HepG2 (cell line): ENCODE results near the gene HNRNPA1. TPM values are rescaled to one million over a fixed set of nuclear protein-coding genes. Genes with fewer than 3 reads are reported as not detected.

ENCODE experiments used
- BHLHE40 ChIP-seq: IDR thresholded peaks from 2 replicates; pipeline ENCODE4 v1.6.1; 2011; ENCODE audit warnings: low read length, improper control_type of control experiment
- KDM5B ChIP-seq: sonication (generic); formaldehyde crosslinking; IDR thresholded peaks from 2 replicates; pipeline ENCODE4 v1.4.0; 2020; ENCODE audit warnings: missing genetic modification reagents, mild to moderate bottlenecking, borderline replicate concordance
- MXD4 ChIP-seq: IDR thresholded peaks from 2 replicates; pipeline ENCODE4 v1.6.1; 2016; ENCODE audit warnings: mild to moderate bottlenecking, missing biosample characterization, missing genetic modification reagents
- NONO ChIP-seq, 2 experiments: fragments of 450-650 bp in 1 of 2; sonication (generic) in 1 of 2; formaldehyde crosslinking in 1 of 2; IDR thresholded peaks in 1 of 2; conservative IDR thresholded peaks in 1 of 2; 2 replicates each; pipeline versions ENCODE4 v1.6.1 to v1.8.0; 2017 to 2022; ENCODE audit warnings: mild to moderate bottlenecking in 1 of 2, missing genetic modification reagents in 1 of 2, moderate library complexity in 1 of 2
- NR2F6 ChIP-seq, 2 experiments: IDR thresholded peaks; 2 replicates each; pipeline ENCODE4 v1.6.1; 2016; ENCODE audit warnings: antibody characterized with exemption in 1 of 2, mild to moderate bottlenecking in 1 of 2
- PHB2 ChIP-seq: fragments of 450-650 bp; IDR thresholded peaks from 2 replicates; pipeline ENCODE4 v1.6.1; 2018; ENCODE audit not compliant: partially characterized antibody
- SMARCE1 ChIP-seq: fragments of 450-650 bp; IDR thresholded peaks from 2 replicates; pipeline ENCODE4 v1.6.1; 2017; ENCODE audit warnings: borderline replicate concordance
- SNAPC2 ChIP-seq: sonication (generic); formaldehyde crosslinking; IDR thresholded peaks from 2 replicates; pipeline ENCODE4 v1.8.1; 2022; ENCODE audit warnings: mild to moderate bottlenecking, missing genetic modification reagents
- SOX6 ChIP-seq, 2 experiments: fragments of 450-650 bp in 1 of 2; sonication (generic) in 1 of 2; formaldehyde crosslinking in 1 of 2; IDR thresholded peaks; 2 replicates each; pipeline versions ENCODE4 v1.4.0 to v1.6.1; 2017 to 2020; ENCODE audit warnings: antibody characterized with exemption in 1 of 2, mild to moderate bottlenecking in 1 of 2, missing genetic modification reagents in 1 of 2
- SP140L ChIP-seq: sonication (generic); formaldehyde crosslinking; IDR thresholded peaks from 2 replicates; pipeline ENCODE4 v1.4.0; 2020; ENCODE audit warnings: missing genetic modification reagents, borderline replicate concordance
- TBL1XR1 ChIP-seq: fragments of 150-350 bp; IDR thresholded peaks from 2 replicates; pipeline ENCODE4 v1.6.1; 2014; ENCODE audit warnings: borderline replicate concordance, low read length; ENCODE audit not compliant: partially characterized antibody
- TEAD2 ChIP-seq: sonication (generic); formaldehyde crosslinking; IDR thresholded peaks from 2 replicates; pipeline ENCODE4 v1.9.0; 2021; ENCODE audit warnings: missing genetic modification reagents
- YY1 ChIP-seq: IDR thresholded peaks from 2 replicates; pipeline ENCODE4 v1.6.1; 2011; ENCODE audit warnings: low read length, low read depth, moderate library complexity, mild to moderate bottlenecking; ENCODE audit not compliant: insufficient read depth, insufficient replicate concordance
- ZFP36L2 ChIP-seq: sonication (generic); formaldehyde crosslinking; IDR thresholded peaks from 2 replicates; pipeline ENCODE4 v1.4.0; 2020; ENCODE audit warnings: missing genetic modification reagents
- ZNF263 ChIP-seq: sonication (generic); formaldehyde crosslinking; IDR thresholded peaks from 2 replicates; pipeline ENCODE4 v1.4.0; 2020; ENCODE audit warnings: missing genetic modification reagents
- ZNF264 ChIP-seq: sonication (generic); formaldehyde crosslinking; IDR thresholded peaks from 2 replicates; pipeline ENCODE4 v1.4.0; 2020; ENCODE audit warnings: missing genetic modification reagents
- ZNF333 ChIP-seq: sonication (generic); formaldehyde crosslinking; IDR thresholded peaks from 2 replicates; pipeline ENCODE4 v1.4.0; 2020; ENCODE audit warnings: mild to moderate bottlenecking, missing genetic modification reagents, borderline replicate concordance
- ZNF572 ChIP-seq: sonication (generic); formaldehyde crosslinking; IDR thresholded peaks from 2 replicates; pipeline ENCODE4 v1.5.1; 2020; ENCODE audit warnings: mild to moderate bottlenecking, missing genetic modification reagents
- ZNF792 ChIP-seq: IDR thresholded peaks from 2 replicates; pipeline ENCODE4 v1.6.1; 2016
- ZSCAN5A ChIP-seq: sonication (generic); formaldehyde crosslinking; IDR thresholded peaks from 2 replicates; pipeline ENCODE4 v1.8.0; 2022; ENCODE audit warnings: mild to moderate bottlenecking, missing genetic modification reagents, borderline replicate concordance
- polyA plus RNA-seq, 8 experiments: library from polyadenylated mRNA; depleted of rRNA in 3 of 8; stranded (reverse) in 7 of 8; unstranded in 1 of 8; fragments of >200 nt; fragmentation: Illumina TruSeq in 4 of 8; extraction: Trizol in 4 of 8; gene quantifications; 2 replicates each; pipeline versions ENCODE4 v1.2.1 to v1.2.3, GENCODE V29; 2011 to 2016; ENCODE audit warnings: low read depth in 4 of 8, missing spikeins in 1 of 8, mixed read lengths in 1 of 8; ENCODE audit not compliant: insufficient read depth in 1 of 8
- total RNA-seq, 5 experiments: library from RNA; depleted of rRNA; stranded (reverse); fragments of >200 nt; fragmentation: Illumina TruSeq; extraction: Trizol; gene quantifications; 2 replicates each; pipeline ENCODE4 v1.2.3, GENCODE V29; 2016; ENCODE audit warnings: low read depth in 1 of 5
- TF ChIP-seq, protein P1 (sequence below): sonication (generic); formaldehyde crosslinking; conservative IDR thresholded peaks from 2 replicates; pipeline ENCODE4 v1.4.0; 2020; ENCODE audit warnings: missing genetic modification reagents
- TF ChIP-seq, protein P2 (sequence below): sonication (generic); formaldehyde crosslinking; IDR thresholded peaks from 2 replicates; pipeline ENCODE4 v1.4.0; 2020; ENCODE audit warnings: missing genetic modification reagents, borderline replicate concordance
- TF ChIP-seq, protein P3 (sequence below): sonication (generic); formaldehyde crosslinking; IDR thresholded peaks from 2 replicates; pipeline ENCODE4 v1.5.1; 2020; ENCODE audit warnings: missing genetic modification reagents, mild to moderate bottlenecking, borderline replicate concordance

HNRNPA1 gene
- total and polyA plus RNA-seq, 2 of the 13 experiments (the other 11 are each of a cell fraction or from before 2014, with no cell fraction given), result 535 to 1,820 TPM

DNA sequence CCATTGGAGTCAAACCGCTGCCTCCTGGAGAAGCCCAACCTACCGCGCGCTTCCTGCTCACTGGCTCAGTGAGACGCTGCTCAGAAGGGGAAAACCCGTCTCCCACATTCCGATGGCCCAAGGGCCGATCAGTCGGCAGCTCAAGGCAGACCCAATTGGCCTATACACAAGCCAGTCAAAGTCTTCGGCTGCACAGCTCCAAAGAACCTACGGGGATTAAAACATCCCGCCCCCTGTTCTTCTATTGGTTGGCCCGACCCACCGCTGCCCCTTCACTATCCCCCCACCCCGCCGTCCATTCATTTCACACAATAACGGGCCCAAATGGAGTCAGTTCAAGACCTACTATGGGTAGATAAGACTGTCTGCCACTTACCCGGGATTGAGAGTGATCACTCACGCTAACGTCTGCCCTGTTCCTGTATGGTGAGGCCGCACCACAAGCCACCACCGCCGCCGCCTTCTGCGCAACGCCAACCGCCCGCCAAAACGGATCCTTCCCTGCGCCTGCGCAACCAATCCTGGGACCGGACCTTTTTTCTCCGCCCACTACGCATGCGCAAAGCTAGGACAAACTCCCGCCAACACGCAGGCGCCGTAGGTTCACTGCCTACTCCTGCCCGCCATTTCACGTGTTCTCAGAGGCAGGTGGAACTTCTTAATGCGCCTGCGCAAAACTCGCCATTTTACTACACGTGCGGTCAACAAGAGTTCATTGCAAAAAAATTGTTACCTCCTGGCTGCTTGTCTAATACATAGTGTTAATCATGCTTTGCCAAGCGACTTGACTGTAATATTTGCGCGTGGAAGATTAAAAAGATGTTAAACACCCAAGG, 676 bp upstream of the HNRNPA1 start, which contains the start of gene CBX5 (continued):
- TF ChIP-seq ZNF572 (CRISPR knock-in tag), result peak; percentile 82; the same call in 1 of the 2 replicates
- TF ChIP-seq KDM5B, result peak; percentile 91
- no peak for TF ChIP-seq SMARCE1
- TF ChIP-seq, protein P1, sequence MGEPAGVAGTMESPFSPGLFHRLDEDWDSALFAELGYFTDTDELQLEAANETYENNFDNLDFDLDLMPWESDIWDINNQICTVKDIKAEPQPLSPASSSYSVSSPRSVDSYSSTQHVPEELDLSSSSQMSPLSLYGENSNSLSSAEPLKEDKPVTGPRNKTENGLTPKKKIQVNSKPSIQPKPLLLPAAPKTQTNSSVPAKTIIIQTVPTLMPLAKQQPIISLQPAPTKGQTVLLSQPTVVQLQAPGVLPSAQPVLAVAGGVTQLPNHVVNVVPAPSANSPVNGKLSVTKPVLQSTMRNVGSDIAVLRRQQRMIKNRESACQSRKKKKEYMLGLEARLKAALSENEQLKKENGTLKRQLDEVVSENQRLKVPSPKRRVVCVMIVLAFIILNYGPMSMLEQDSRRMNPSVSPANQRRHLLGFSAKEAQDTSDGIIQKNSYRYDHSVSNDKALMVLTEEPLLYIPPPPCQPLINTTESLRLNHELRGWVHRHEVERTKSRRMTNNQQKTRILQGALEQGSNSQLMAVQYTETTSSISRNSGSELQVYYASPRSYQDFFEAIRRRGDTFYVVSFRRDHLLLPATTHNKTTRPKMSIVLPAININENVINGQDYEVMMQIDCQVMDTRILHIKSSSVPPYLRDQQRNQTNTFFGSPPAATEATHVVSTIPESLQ (CRISPR knock-in tag), result no peak
- peak; percentile 85 for TF ChIP-seq BHLHE40
- no peak for TF ChIP-seq ZNF263
- no peak for TF ChIP-seq ZFP36L2 (CRISPR knock-in tag)
- 0 out of 2 replicates have a peak, but pooled peaks have one; percentile 85 for TF ChIP-seq TEAD2 (CRISPR knock-in tag)
- TF ChIP-seq TBL1XR1, result no peak
- TF ChIP-seq ZNF792 (CRISPR knock-in tag), result peak; percentile 68; the same call in 1 of the 2 replicates
- TF ChIP-seq PHB2, result no peak
- 0 out of 2 replicates have a peak, but pooled peaks have one; percentile 11 for TF ChIP-seq SP140L
- TF ChIP-seq MXD4 (CRISPR knock-in tag), result no peak
- TF ChIP-seq NONO (IDR thresholded peaks at IDR 0.05), result no peak
- peak; percentile 68 for TF ChIP-seq NONO (CRISPR knock-in tag; conservative IDR thresholded peaks at IDR 0.05)
- peak; percentile 72 for TF ChIP-seq ZNF333
- peak; percentile 94 for TF ChIP-seq YY1
- TF ChIP-seq, protein P2, sequence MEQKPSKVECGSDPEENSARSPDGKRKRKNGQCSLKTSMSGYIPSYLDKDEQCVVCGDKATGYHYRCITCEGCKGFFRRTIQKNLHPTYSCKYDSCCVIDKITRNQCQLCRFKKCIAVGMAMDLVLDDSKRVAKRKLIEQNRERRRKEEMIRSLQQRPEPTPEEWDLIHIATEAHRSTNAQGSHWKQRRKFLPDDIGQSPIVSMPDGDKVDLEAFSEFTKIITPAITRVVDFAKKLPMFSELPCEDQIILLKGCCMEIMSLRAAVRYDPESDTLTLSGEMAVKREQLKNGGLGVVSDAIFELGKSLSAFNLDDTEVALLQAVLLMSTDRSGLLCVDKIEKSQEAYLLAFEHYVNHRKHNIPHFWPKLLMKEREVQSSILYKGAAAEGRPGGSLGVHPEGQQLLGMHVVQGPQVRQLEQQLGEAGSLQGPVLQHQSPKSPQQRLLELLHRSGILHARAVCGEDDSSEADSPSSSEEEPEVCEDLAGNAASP (CRISPR knock-in tag), result 0 out of 2 replicates have a peak, but pooled peaks have one; percentile 4
- TF ChIP-seq SNAPC2 (CRISPR knock-in tag), result peak; percentile 96
- no peak for TF ChIP-seq NR2F6 (IDR thresholded peaks at IDR 0.05)
- TF ChIP-seq NR2F6 (CRISPR knock-in tag; IDR thresholded peaks at IDR 0.05), result no peak
- TF ChIP-seq, protein P3, sequence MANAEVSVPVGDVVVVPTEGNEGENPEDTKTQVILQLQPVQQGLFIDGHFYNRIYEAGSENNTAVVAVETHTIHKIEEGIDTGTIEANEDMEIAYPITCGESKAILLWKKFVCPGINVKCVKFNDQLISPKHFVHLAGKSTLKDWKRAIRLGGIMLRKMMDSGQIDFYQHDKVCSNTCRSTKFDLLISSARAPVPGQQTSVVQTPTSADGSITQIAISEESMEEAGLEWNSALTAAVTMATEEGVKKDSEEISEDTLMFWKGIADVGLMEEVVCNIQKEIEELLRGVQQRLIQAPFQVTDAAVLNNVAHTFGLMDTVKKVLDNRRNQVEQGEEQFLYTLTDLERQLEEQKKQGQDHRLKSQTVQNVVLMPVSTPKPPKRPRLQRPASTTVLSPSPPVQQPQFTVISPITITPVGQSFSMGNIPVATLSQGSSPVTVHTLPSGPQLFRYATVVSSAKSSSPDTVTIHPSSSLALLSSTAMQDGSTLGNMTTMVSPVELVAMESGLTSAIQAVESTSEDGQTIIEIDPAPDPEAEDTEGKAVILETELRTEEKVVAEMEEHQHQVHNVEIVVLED (CRISPR knock-in tag), result peak; percentile 25; the same call in 1 of the 2 replicates
- TF ChIP-seq ZSCAN5A (CRISPR knock-in tag), result no peak
- no peak for TF ChIP-seq SOX6 (IDR thresholded peaks at IDR 0.05)
- TF ChIP-seq SOX6 (CRISPR knock-in tag; IDR thresholded peaks at IDR 0.05), result peak; percentile 53
- TF ChIP-seq ZNF264 (CRISPR knock-in tag), result peak; percentile 69; the same call in 1 of the 2 replicates
